H1 (cell line): ENCODE results near the gene DEAF1. TPM values are rescaled to one million over a fixed set of nuclear protein-coding genes. Genes with fewer than 3 reads are reported as not detected.

Source experiments
- CTCF ChIA-PET: fragments of 300-600 bp; sonication (Branson Sonifier 250); formaldehyde crosslinking; loops from one replicate; lab custom pipeline; 2021; ENCODE audit not compliant: partially characterized antibody; lab: Charles Lee
- POLR2A ChIA-PET: fragments of 300-600 bp; sonication (Branson Sonifier 250); formaldehyde crosslinking; loops from one replicate; lab custom pipeline; 2021; ENCODE audit warnings: inconsistent platforms; ENCODE audit not compliant: partially characterized antibody; lab: Charles Lee
- DNase-seq, 2 experiments: peaks; one replicate each; pipeline versions ENCODE4 v3.0.0 to v3.0.0-alpha.2; 2010 to 2022; ENCODE audit warnings: low spot score in 2 of 2, low read depth in 1 of 2, mixed read lengths in 1 of 2
- FAIRE-seq: peaks from 2 replicates; lab custom pipeline; 2011; peaks lifted over from hg19 to GRCh38; lab: Jason Lieb, UNC
- H2AFZ ChIP-seq: 2 replicates; pipeline ENCODE4 v1.8.1; 2012; ENCODE audit warnings: low read length, inconsistent platforms
- H2AK5ac ChIP-seq: 2 replicates; pipeline ENCODE4 v1.6.1; 2013; ENCODE audit warnings: low read depth, low read length
- H2BK120ac ChIP-seq: replicated peaks from 2 replicates; pipeline ENCODE3; 2013; ENCODE audit warnings: low read depth, low read length, inconsistent platforms
- H2BK12ac ChIP-seq: 2 replicates; pipeline ENCODE4 v1.6.1; 2013; ENCODE audit warnings: low read depth, low read length
- H2BK15ac ChIP-seq: 2 replicates; pipeline ENCODE4 v1.6.1; 2013; ENCODE audit warnings: low read length
- H2BK20ac ChIP-seq: 2 replicates; pipeline ENCODE4 v1.6.1; 2013; ENCODE audit warnings: low read length
- H2BK5ac ChIP-seq: 2 replicates; pipeline ENCODE4 v1.6.1; 2013; ENCODE audit warnings: low read depth, low read length
- H3K14ac ChIP-seq: 2 replicates; pipeline ENCODE4 v1.6.1; 2013; ENCODE audit warnings: inconsistent platforms; ENCODE audit not compliant: insufficient read length
- H3K18ac ChIP-seq: 2 replicates; pipeline ENCODE4 v1.6.1; 2013; ENCODE audit warnings: low read length; ENCODE audit errors: extremely low read depth
- H3K23ac ChIP-seq: 2 replicates; pipeline ENCODE4 v1.6.1; 2013; ENCODE audit warnings: inconsistent platforms; ENCODE audit not compliant: insufficient read length
- H3K23me2 ChIP-seq: 2 replicates; pipeline ENCODE4 v1.6.1; 2013; ENCODE audit warnings: low read depth, low read length
- H3K27ac ChIP-seq: 2 replicates; pipeline ENCODE4 v1.6.1; 2011; ENCODE audit warnings: low read depth, low read length, inconsistent platforms
- H3K27me3 ChIP-seq, 4 experiments: replicated peaks in 1 of 4; 1 replicate in 1 of 4; 2 replicates in 3 of 4; pipeline versions ENCODE4 v1.6.1 to v1.8.1; 2011 to 2013; ENCODE audit warnings: low read length in 3 of 4, mild to moderate bottlenecking in 3 of 4, inconsistent platforms in 2 of 4, mixed read lengths in 2 of 4, moderate library complexity in 1 of 4; ENCODE audit not compliant: control insufficient read depth in 3 of 4, insufficient read depth in 3 of 4; ENCODE audit errors: extremely low read depth in 1 of 4
- H3K36me3 ChIP-seq, 4 experiments: 2 replicates each; pipeline versions ENCODE4 v1.6.1 to v1.8.1; 2011 to 2013; ENCODE audit warnings: mild to moderate bottlenecking in 4 of 4, low read length in 3 of 4, moderate library complexity in 2 of 4, control low read depth in 1 of 4, inconsistent platforms in 1 of 4; ENCODE audit not compliant: insufficient read depth in 4 of 4, control insufficient read depth in 2 of 4
- H3K4ac ChIP-seq: replicated peaks from 2 replicates; pipeline ENCODE3; 2013; ENCODE audit warnings: low read length, low read depth, mixed read lengths, inconsistent platforms; ENCODE audit not compliant: insufficient read length
- H3K4me1 ChIP-seq, 4 experiments: replicated peaks in 1 of 4; 1 replicate in 1 of 4; 2 replicates in 3 of 4; pipeline versions ENCODE4 v1.6.1 to v1.8.1; 2011 to 2013; ENCODE audit warnings: low read length in 3 of 4, inconsistent platforms in 2 of 4, mixed read lengths in 1 of 4; ENCODE audit not compliant: insufficient read depth in 4 of 4, control insufficient read depth in 3 of 4
- H3K4me2 ChIP-seq, 2 experiments: 2 replicates each; pipeline versions ENCODE4 v1.6.1 to v1.8.1; 2011 to 2013; ENCODE audit warnings: low read depth in 2 of 2, low read length in 2 of 2, control low read depth in 1 of 2, inconsistent platforms in 1 of 2, mild to moderate bottlenecking in 1 of 2; ENCODE audit not compliant: insufficient read depth in 1 of 2
- H3K4me3 ChIP-seq, 4 experiments: fragments of 200-600, 300-600 bp in 1 of 4; sonication (generic), shearing (Covaris generic), sonication (Bioruptor Twin) in 1 of 4; 2 replicates each; pipeline versions ENCODE4 v1.5.1 to v1.8.1; 2011 to 2016; ENCODE audit warnings: low read length in 4 of 4, low read depth in 3 of 4, control low read depth in 2 of 4, inconsistent platforms in 2 of 4, mild to moderate bottlenecking in 2 of 4, mixed read lengths in 1 of 4, moderate library complexity in 1 of 4; ENCODE audit not compliant: insufficient read depth in 2 of 4; ENCODE audit errors: extremely low read depth in 1 of 4
- H3K56ac ChIP-seq: replicated peaks from 2 replicates; pipeline ENCODE3; 2013; ENCODE audit warnings: low read depth, mild to moderate bottlenecking, mixed read lengths, low read length, inconsistent platforms; ENCODE audit not compliant: insufficient read length
- H3K79me1 ChIP-seq: 2 replicates; pipeline ENCODE4 v1.6.1; 2013; ENCODE audit warnings: low read depth, low read length, control low read depth
- H3K79me2 ChIP-seq, 2 experiments: 2 replicates each; pipeline versions ENCODE4 v1.6.1 to v1.8.1; 2012 to 2013; ENCODE audit warnings: low read length in 2 of 2, mild to moderate bottlenecking in 2 of 2, inconsistent platforms in 1 of 2; ENCODE audit not compliant: insufficient read depth in 2 of 2, control insufficient read depth in 1 of 2
- H3K9ac ChIP-seq, 4 experiments: replicated peaks in 1 of 4; 1 replicate in 1 of 4; 2 replicates in 3 of 4; pipeline versions ENCODE4 v1.6.1 to v1.8.1; 2011 to 2013; ENCODE audit warnings: low read depth in 3 of 4, low read length in 3 of 4, control low read depth in 2 of 4, mild to moderate bottlenecking in 2 of 4, moderate library complexity in 2 of 4, inconsistent platforms in 1 of 4; ENCODE audit errors: extremely low read depth in 1 of 4
- H3K9me3 ChIP-seq, 2 experiments: 2 replicates each; pipeline versions ENCODE4 v1.6.1 to v1.8.1; 2012 to 2013; ENCODE audit warnings: mild to moderate bottlenecking in 2 of 2, moderate library complexity in 2 of 2, control low read depth in 1 of 2, inconsistent platforms in 1 of 2, low read depth in 1 of 2, low read length in 1 of 2, mixed read lengths in 1 of 2; ENCODE audit not compliant: insufficient read depth in 2 of 2
- H4K20me1 ChIP-seq, 2 experiments: replicated peaks in 1 of 2; 2 replicates each; pipeline versions ENCODE3 to v1.8.1; 2011 to 2013; ENCODE audit warnings: inconsistent platforms in 2 of 2, low read length in 2 of 2, mild to moderate bottlenecking in 1 of 2; ENCODE audit not compliant: insufficient read depth in 2 of 2, control insufficient read depth in 1 of 2
- H4K5ac ChIP-seq: 2 replicates; pipeline ENCODE4 v1.6.1; 2013; ENCODE audit warnings: low read length, low read depth, mixed read lengths, inconsistent platforms; ENCODE audit not compliant: insufficient read length
- H4K8ac ChIP-seq: 2 replicates; pipeline ENCODE4 v1.8.0; 2013; ENCODE audit warnings: mild to moderate bottlenecking, moderate library complexity, low read length, inconsistent platforms; ENCODE audit not compliant: insufficient read depth; ENCODE audit errors: extremely low read depth
- H4K91ac ChIP-seq: replicated peaks from 2 replicates; pipeline ENCODE3; 2013; ENCODE audit warnings: low read length, mixed read lengths, inconsistent platforms; ENCODE audit not compliant: insufficient read length
- FOSL1 ChIP-seq: IDR thresholded peaks from 2 replicates; pipeline ENCODE4 v1.6.1; 2011; ENCODE audit warnings: mild to moderate bottlenecking, low read depth, low read length, moderate library complexity; ENCODE audit not compliant: insufficient read depth
- PHF8 ChIP-seq: fragments of 200-600 bp; sonication (generic); conservative IDR thresholded peaks from 2 replicates; pipeline ENCODE4 v1.7.1; 2012; ENCODE audit warnings: low read depth, mild to moderate bottlenecking, inconsistent platforms, low read length, moderate library complexity
- WGBS, 2 experiments: shearing (Covaris generic) in 1 of 2; methylation state at CpG; one replicate each; pipeline versions ENCODE4 v1.1.6 to v1.1.7; 2013 to 2015; ENCODE audit warnings: low lambda C conversion rate in 2 of 2, mixed read lengths in 2 of 2, inconsistent platforms in 1 of 2, low coverage in 1 of 2, missing lambda C conversion rate in 1 of 2; ENCODE audit not compliant: insufficient replicate concordance in 2 of 2, insufficient coverage in 1 of 2, insufficient read length in 1 of 2; ENCODE audit errors: extremely low coverage in 1 of 2, missing lambda C conversion rate in 1 of 2; 5-methylcytosine and 5-hydroxymethylcytosine counted together
- polyA plus RNA-seq, 7 experiments: library from polyadenylated mRNA; depleted of rRNA in 3 of 7; stranded (reverse) in 5 of 7; unstranded in 2 of 7; fragments of >200 nt in 5 of 7; fragments of 200-250 nt in 2 of 7; gene quantifications; 1 replicate in 5 of 7; 2 replicates in 1 of 7; 4 replicates in 1 of 7; pipeline versions ENCODE4 v1.2.1 to v1.2.3, GENCODE V29; 2011 to 2013; ENCODE audit warnings: missing spikeins in 2 of 7, mixed read lengths in 2 of 7
- total RNA-seq: library from RNA; stranded (reverse); fragmentation: NEBNext Ultra II Directional; extraction: Animal tissue kit (Norgen Biotek cat#: 25700); gene quantifications from 2 replicates; pipeline ENCODE4 v1.2.1, GENCODE V29; 2021

DEAF1 gene
- total and polyA plus RNA-seq, 2 of the 8 experiments (the other 6 are each of a cell fraction or from before 2014, with no cell fraction given): 47.3 to 58.4 TPM

DNA sequence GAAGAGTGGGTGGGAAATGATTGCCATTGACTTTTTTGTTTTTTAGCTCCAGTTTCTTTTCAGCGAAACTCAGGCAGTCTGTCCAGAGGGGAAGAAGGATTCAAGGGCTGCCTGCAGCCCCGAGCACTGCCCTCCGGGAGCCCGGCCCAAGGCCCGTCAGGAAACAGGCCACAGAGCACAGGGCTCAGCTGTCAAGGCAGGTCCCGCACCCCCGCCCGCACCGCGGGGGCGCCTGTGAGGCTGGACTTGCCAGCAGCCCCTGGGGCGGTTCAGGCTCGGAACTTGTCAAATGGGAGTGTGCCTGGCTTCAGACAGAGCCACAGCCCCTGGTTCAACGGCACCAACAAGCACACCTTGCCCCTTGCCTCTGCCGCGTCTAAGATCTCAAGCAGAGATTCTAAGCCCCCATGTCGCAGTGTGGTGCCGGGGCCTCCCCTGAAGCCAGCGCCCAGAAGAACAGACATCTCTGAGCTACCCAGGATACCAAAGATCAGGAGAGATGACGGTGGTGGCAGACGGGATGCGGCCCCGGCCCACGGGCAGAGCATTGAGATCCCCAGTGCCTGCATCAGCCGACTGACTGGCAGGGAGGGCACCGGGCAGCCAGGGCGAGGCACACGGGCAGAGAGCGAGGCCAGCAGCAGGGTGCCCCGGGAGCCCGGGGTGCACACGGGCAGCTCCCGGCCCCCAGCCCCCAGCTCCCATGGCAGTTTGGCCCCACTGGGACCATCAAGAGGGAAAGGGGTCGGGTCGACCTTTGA lies 87.8 kb downstream of the DEAF1 start:
- H3K14ac ChIP-seq: no peak overlapping the region
- H3K9ac ChIP-seq: no peak overlapping the region
- no peak overlapping the region for H3K4me2 ChIP-seq
- TF ChIP-seq FOSL1 (no peak), PHF8 (no peak)
- H3K79me2 ChIP-seq: no peaks in the 10 kb centered on the region
- H4K8ac ChIP-seq: no peak overlapping the region
- H2BK20ac ChIP-seq: no peak overlapping the region
- H3K56ac ChIP-seq: no peak overlapping the region
- no peaks in the 10 kb centered on the region for H3K27me3 ChIP-seq
- no peak overlapping the region for H2BK15ac ChIP-seq
- H4K91ac ChIP-seq: no peak overlapping the region
- peaks cover 11 to 22% of the 10 kb centered on the region in 2 experiments for H4K20me1 ChIP-seq
- no peak overlapping the region for H2AK5ac ChIP-seq
- H3K27ac ChIP-seq: no peak overlapping the region
- no peak overlapping the region for H2AFZ ChIP-seq
- no peaks in the 10 kb centered on the region for H3K4me1 ChIP-seq
- H3K9me3 ChIP-seq: no peaks in the 10 kb centered on the region
- no peaks in the 10 kb centered on the region for H3K23me2 ChIP-seq
- no peak overlapping the region; the same call in 1 of the 2 replicates for H2BK5ac ChIP-seq
- no peak overlapping the region for H2BK120ac ChIP-seq
- no peak overlapping the region for H3K4me3 ChIP-seq
- POLR2A ChIA-PET: interaction anchor here (1.0 to 1.7 kb wide), 4 partner anchors 18 to 32 kb away, joined by 3 to 5 read pairs (median 4); no protein-coding TSS in a partner anchor
- no peak overlapping the region for H3K4ac ChIP-seq
- peaks cover 7% of the 10 kb centered on the region; the same call in 1 of the 2 replicates for H3K79me1 ChIP-seq
- DNase-seq (no peak), FAIRE-seq (no peak)
- no peak overlapping the region for H3K18ac ChIP-seq
- CTCF ChIA-PET: interaction anchor here (0.5 to 1.7 kb wide), 7 partner anchors 9 to 234 kb away, joined by 3 to 5 read pairs (median 4); partner anchors contain the start of gene IRF7
- peaks cover 31 to 84% (median 66%) of the 10 kb centered on the region in 4 experiments for H3K36me3 ChIP-seq
- no peak overlapping the region for H3K23ac ChIP-seq
- H2BK12ac ChIP-seq: no peak overlapping the region
- no peak overlapping the region for H4K5ac ChIP-seq
- 95% methylated on average over 34 of the region's 35 CpGs; no CpG with 5 or more reads in 1 of the 2 experiments for WGBS, 2 experiments
